Measurements from ENCODE around the gene ASIC2.

DNA sequence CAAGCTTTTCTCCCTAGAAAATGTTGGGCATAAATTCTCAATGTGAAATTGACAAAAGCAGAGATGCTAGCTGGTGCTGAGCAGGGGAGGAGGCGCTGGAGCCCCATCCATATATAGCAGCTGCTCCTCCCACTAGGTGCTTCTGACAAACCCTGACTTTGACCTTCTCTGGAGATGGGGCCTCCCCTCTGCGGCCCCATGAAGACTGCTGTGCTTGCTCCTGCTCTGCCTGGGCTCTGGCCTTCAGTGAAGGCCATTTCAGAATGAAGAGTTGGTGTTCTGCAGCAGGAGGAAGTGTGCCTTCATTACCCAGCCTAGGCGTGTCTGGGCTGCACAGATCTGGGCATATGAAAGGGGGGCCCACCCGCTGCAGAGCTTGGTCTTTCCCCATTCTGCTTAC lies 29.7 kb downstream of the ASIC2 start:
- TF ChIP-seq, protein P1, sequence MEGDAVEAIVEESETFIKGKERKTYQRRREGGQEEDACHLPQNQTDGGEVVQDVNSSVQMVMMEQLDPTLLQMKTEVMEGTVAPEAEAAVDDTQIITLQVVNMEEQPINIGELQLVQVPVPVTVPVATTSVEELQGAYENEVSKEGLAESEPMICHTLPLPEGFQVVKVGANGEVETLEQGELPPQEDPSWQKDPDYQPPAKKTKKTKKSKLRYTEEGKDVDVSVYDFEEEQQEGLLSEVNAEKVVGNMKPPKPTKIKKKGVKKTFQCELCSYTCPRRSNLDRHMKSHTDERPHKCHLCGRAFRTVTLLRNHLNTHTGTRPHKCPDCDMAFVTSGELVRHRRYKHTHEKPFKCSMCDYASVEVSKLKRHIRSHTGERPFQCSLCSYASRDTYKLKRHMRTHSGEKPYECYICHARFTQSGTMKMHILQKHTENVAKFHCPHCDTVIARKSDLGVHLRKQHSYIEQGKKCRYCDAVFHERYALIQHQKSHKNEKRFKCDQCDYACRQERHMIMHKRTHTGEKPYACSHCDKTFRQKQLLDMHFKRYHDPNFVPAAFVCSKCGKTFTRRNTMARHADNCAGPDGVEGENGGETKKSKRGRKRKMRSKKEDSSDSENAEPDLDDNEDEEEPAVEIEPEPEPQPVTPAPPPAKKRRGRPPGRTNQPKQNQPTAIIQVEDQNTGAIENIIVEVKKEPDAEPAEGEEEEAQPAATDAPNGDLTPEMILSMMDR (IDR thresholded peaks at IDR 0.05; ENCODE audit: insufficient read depth, low read length, poor library complexity, severe bottlenecking), result no peak
- no peak for TF ChIP-seq EZH2phosphoT487 (conservative IDR thresholded peaks at IDR 0.05; ENCODE audit: low read length)

All from SU-DHL-6 (cell line).